Stimulated activated memory B cell treated with anti-CD40 and anti-IgM and Interleukin-4, amounts not matched to agents 10 μg/mL and 1 μg/mL and 100 μg/mL, for 72 hours (primary cell): Measurements from ENCODE around the gene FAM180B.
A peak's percentile ranks its signal among the peaks of the same experiment; 100 is the strongest.
"Not testable (repeated sequence)": the region's sequence is repeated elsewhere in the genome, so short reads cannot be mapped to it uniquely, and the experiment has no call there.

Experiments used
- ATAC-seq: fragments of 150-1000 bp; cut with Tn5 transposase; 2 replicates; pipeline ENCODE4 v1.10.0; 2021
- H3K27ac Mint-ChIP-seq: one replicate; pipeline ENCODE4 v1.8.0; 2022; ENCODE audit warnings: mild to moderate bottlenecking, mixed read lengths
- H3K27me3 Mint-ChIP-seq: one replicate; pipeline ENCODE4 v1.8.0; 2022; ENCODE audit warnings: mixed read lengths
- H3K36me3 Mint-ChIP-seq: one replicate; pipeline ENCODE4 v1.8.0; 2022; ENCODE audit warnings: mixed read lengths
- H3K4me1 Mint-ChIP-seq: one replicate; pipeline ENCODE4 v1.8.0; 2022; ENCODE audit warnings: mixed read lengths
- H3K4me3 Mint-ChIP-seq: one replicate; pipeline ENCODE4 v1.8.0; 2022; ENCODE audit warnings: mild to moderate bottlenecking, moderate library complexity, mixed read lengths
- H3K9me3 Mint-ChIP-seq: one replicate; pipeline ENCODE4 v1.8.0; 2022; ENCODE audit warnings: mixed read lengths

The FAM180B gene

GRCh38 chr11:47603295-47603694, 16.8 kb downstream of the FAM180B start:
- Mint-ChIP-seq H3K27me3 (no peaks in the 10 kb centered on the region), H3K9me3 (no peaks in the 10 kb centered on the region), H3K4me3 (no peak overlapping the region), H3K4me1 (no peaks in the 10 kb centered on the region), H3K36me3 (peaks cover 27% of the 10 kb centered on the region), H3K27ac (no peak overlapping the region)
- ATAC-seq: no peak

GRCh38 chr11:47605921-47606320, 19.4 kb downstream of the FAM180B start:
- no peaks in the 10 kb centered on the region for H3K9me3 Mint-ChIP-seq
- no peak overlapping the region for H3K4me3 Mint-ChIP-seq
- no peak for ATAC-seq
- no peaks in the 10 kb centered on the region for H3K27me3 Mint-ChIP-seq
- peaks cover 23% of the 10 kb centered on the region for H3K36me3 Mint-ChIP-seq
- no peak overlapping the region for H3K27ac Mint-ChIP-seq
- H3K4me1 Mint-ChIP-seq: peaks cover 4% of the 10 kb centered on the region

- ATAC-seq: no peak
- H3K27me3 Mint-ChIP-seq: no peaks in the 10 kb centered on the region
- H3K4me3 Mint-ChIP-seq: no peak overlapping the region
- H3K4me1 Mint-ChIP-seq: peaks cover 12% of the 10 kb centered on the region
- H3K36me3 Mint-ChIP-seq: peaks cover 23% of the 10 kb centered on the region
- no peaks in the 10 kb centered on the region for H3K9me3 Mint-ChIP-seq
- H3K27ac Mint-ChIP-seq: no peak overlapping the region
These were observed 20.3 kb downstream of the FAM180B start for GRCh38 chr11:47606731-47607130.

- Mint-ChIP-seq H3K4me3 (no peak overlapping the region), H3K27ac (no peak overlapping the region), H3K9me3 (no peaks in the 10 kb centered on the region), H3K27me3 (no peaks in the 10 kb centered on the region), H3K4me1 (peaks cover 15% of the 10 kb centered on the region), H3K36me3 (peaks cover 23% of the 10 kb centered on the region)
- no peak for ATAC-seq
These were observed 20.9 kb downstream of the FAM180B start for GRCh38 chr11:47607380-47607779.

- no peaks in the 10 kb centered on the region for H3K27me3 Mint-ChIP-seq
- H3K9me3 Mint-ChIP-seq: no peaks in the 10 kb centered on the region
- H3K36me3 Mint-ChIP-seq: peaks cover 23% of the 10 kb centered on the region
- no peak overlapping the region for H3K4me3 Mint-ChIP-seq
- no peak for ATAC-seq
- no peak overlapping the region for H3K27ac Mint-ChIP-seq
- peaks cover 15% of the 10 kb centered on the region for H3K4me1 Mint-ChIP-seq
These were observed 23.2 kb downstream of the FAM180B start for GRCh38 chr11:47609675-47610074.

- peaks cover 10% of the 10 kb centered on the region for H3K36me3 Mint-ChIP-seq
- H3K27me3 Mint-ChIP-seq: no peaks in the 10 kb centered on the region
- no peak overlapping the region for H3K4me3 Mint-ChIP-seq
- H3K27ac Mint-ChIP-seq: peak overlapping the region; percentile 58
- H3K4me1 Mint-ChIP-seq: peaks cover 15% of the 10 kb centered on the region
- ATAC-seq: peak; percentile 93
- no peaks in the 10 kb centered on the region for H3K9me3 Mint-ChIP-seq
These were observed 24.9 kb downstream of the FAM180B start for GRCh38 chr11:47611348-47611794.

- Mint-ChIP-seq H3K27ac (no peak overlapping the region), H3K4me1 (peaks cover 15% of the 10 kb centered on the region), H3K36me3 (peaks cover 13% of the 10 kb centered on the region), H3K27me3 (no peaks in the 10 kb centered on the region), H3K4me3 (no peak overlapping the region), H3K9me3 (no peaks in the 10 kb centered on the region)
- ATAC-seq: no peak
These were observed 28.8 kb downstream of the FAM180B start for GRCh38 chr11:47615249-47615648.

GRCh38 chr11:47616726-47617416, 30.4 kb downstream of the FAM180B start:
- Mint-ChIP-seq H3K36me3 (peaks cover 26% of the 10 kb centered on the region), H3K27me3 (no peaks in the 10 kb centered on the region), H3K4me3 (no peak overlapping the region), H3K4me1 (peaks cover 2% of the 10 kb centered on the region), H3K9me3 (no peaks in the 10 kb centered on the region), H3K27ac (no peak overlapping the region)
- ATAC-seq: no peak

- Mint-ChIP-seq H3K4me1 (no peaks in the 10 kb centered on the region), H3K36me3 (peaks cover 31% of the 10 kb centered on the region), H3K4me3 (no peak overlapping the region), H3K27me3 (no peaks in the 10 kb centered on the region), H3K9me3 (no peaks in the 10 kb centered on the region), H3K27ac (no peak overlapping the region)
- no peak for ATAC-seq
These were observed 30.9 kb downstream of the FAM180B start for GRCh38 chr11:47617417-47617809.

GRCh38 chr11:47620836-47621378, 34.4 kb downstream of the FAM180B start:
- Mint-ChIP-seq H3K27ac (no peak overlapping the region), H3K9me3 (no peaks in the 10 kb centered on the region), H3K36me3 (peaks cover 44% of the 10 kb centered on the region), H3K4me1 (no peaks in the 10 kb centered on the region), H3K4me3 (no peak overlapping the region), H3K27me3 (no peaks in the 10 kb centered on the region)
- ATAC-seq: no peak

- H3K27me3 Mint-ChIP-seq: no peaks in the 10 kb centered on the region
- H3K27ac Mint-ChIP-seq: no peak overlapping the region
- ATAC-seq: no peak
- H3K4me1 Mint-ChIP-seq: no peaks in the 10 kb centered on the region
- no peaks in the 10 kb centered on the region for H3K9me3 Mint-ChIP-seq
- H3K4me3 Mint-ChIP-seq: no peak overlapping the region
- peaks cover 66% of the 10 kb centered on the region for H3K36me3 Mint-ChIP-seq
These were observed 39.8 kb downstream of the FAM180B start for GRCh38 chr11:47626234-47626633.

- Mint-ChIP-seq H3K4me1 (no peaks in the 10 kb centered on the region), H3K27ac (no peak overlapping the region), H3K4me3 (no peak overlapping the region), H3K9me3 (no peaks in the 10 kb centered on the region), H3K27me3 (no peaks in the 10 kb centered on the region), H3K36me3 (peaks cover 58% of the 10 kb centered on the region)
- ATAC-seq: no peak
These were observed 41.5 kb downstream of the FAM180B start for GRCh38 chr11:47628026-47628425.

GRCh38 chr11:47631473-47631872, 45.0 kb downstream of the FAM180B start:
- no peaks in the 10 kb centered on the region for H3K9me3 Mint-ChIP-seq
- no peak overlapping the region for H3K27ac Mint-ChIP-seq
- no peak for ATAC-seq
- H3K4me1 Mint-ChIP-seq: no peaks in the 10 kb centered on the region
- no peak overlapping the region for H3K4me3 Mint-ChIP-seq
- peaks cover 64% of the 10 kb centered on the region for H3K36me3 Mint-ChIP-seq
- no peaks in the 10 kb centered on the region for H3K27me3 Mint-ChIP-seq

GRCh38 chr11:47636331-47636730, 49.9 kb downstream of the FAM180B start:
- not testable (repeated sequence) for ATAC-seq, H3K9me3 Mint-ChIP-seq, H3K27me3 Mint-ChIP-seq, H3K4me3 Mint-ChIP-seq, H3K27ac Mint-ChIP-seq
- Mint-ChIP-seq H3K36me3 (peaks cover 40% of the 10 kb centered on the region), H3K4me1 (peaks cover 13% of the 10 kb centered on the region)
